Parathyroid adenoma (tissue), 2 donors: Measurements from ENCODE around the gene GIMAP5.

Experiments
- H2AFZ ChIP-seq: fragments of 300-600 bp; sonication (generic); one replicate; pipeline ENCODE4 v1.7.0; 2017; ENCODE audit warnings: antibody characterized with exemption, mild to moderate bottlenecking
- H3K27ac ChIP-seq: fragments of 300-600 bp; sonication (generic); one replicate; pipeline ENCODE4 v1.7.0; 2017
- H3K27me3 ChIP-seq: fragments of 300-600 bp; sonication (generic); one replicate; pipeline ENCODE4 v1.7.0; 2017; ENCODE audit warnings: low read length; ENCODE audit not compliant: control insufficient read depth, insufficient read depth
- H3K36me3 ChIP-seq: fragments of 300-600 bp; sonication (generic); one replicate; pipeline ENCODE4 v1.7.0; 2017; ENCODE audit warnings: low read length; ENCODE audit not compliant: control insufficient read depth, insufficient read depth
- H3K4me1 ChIP-seq: fragments of 300-600 bp; sonication (generic); one replicate; pipeline ENCODE4 v1.7.0; 2017; ENCODE audit warnings: control low read depth
- H3K4me2 ChIP-seq: fragments of 300-600 bp; sonication (generic); one replicate; pipeline ENCODE4 v1.7.0; 2017; ENCODE audit warnings: low read length
- H3K4me3 ChIP-seq: fragments of 300-600 bp; sonication (generic); one replicate; pipeline ENCODE4 v1.7.0; 2017; ENCODE audit warnings: low read depth, low read length
- H3K79me2 ChIP-seq: fragments of 300-600 bp; sonication (generic); one replicate; pipeline ENCODE4 v1.7.0; 2017; ENCODE audit warnings: control low read depth
- H3K9ac ChIP-seq: fragments of 300-600 bp; sonication (generic); one replicate; pipeline ENCODE4 v1.7.0; 2017; ENCODE audit warnings: mild to moderate bottlenecking
- H3K9me3 ChIP-seq: fragments of 300-600 bp; sonication (generic); one replicate; pipeline ENCODE4 v1.7.0; 2017; ENCODE audit warnings: low read length; ENCODE audit not compliant: control insufficient read depth
- TF ChIP-seq, protein P1 (sequence below): fragments of 300-600 bp; sonication (generic); IDR thresholded peaks from one replicate; pipeline ENCODE4 v1.7.0; 2017; ENCODE audit warnings: antibody characterized with exemption, mild to moderate bottlenecking
- donor health status: primary hyperparathyroidism.

GIMAP5 gene

GRCh38 chr7:150742286-150742968 lies 5.2 kb downstream of the GIMAP5 start:
- Histone ChIP-seq H2AFZ (no peak overlapping the region), H3K9ac (no peak overlapping the region), H3K4me1 (no peaks in the 10 kb centered on the region), H3K79me2 (no peaks in the 10 kb centered on the region), H3K9me3 (no peaks in the 10 kb centered on the region), H3K27me3 (no peaks in the 10 kb centered on the region), H3K4me3 (no peak overlapping the region), H3K36me3 (no peaks in the 10 kb centered on the region), H3K27ac (no peak overlapping the region), H3K4me2 (no peak overlapping the region)
- TF ChIP-seq, protein P1, sequence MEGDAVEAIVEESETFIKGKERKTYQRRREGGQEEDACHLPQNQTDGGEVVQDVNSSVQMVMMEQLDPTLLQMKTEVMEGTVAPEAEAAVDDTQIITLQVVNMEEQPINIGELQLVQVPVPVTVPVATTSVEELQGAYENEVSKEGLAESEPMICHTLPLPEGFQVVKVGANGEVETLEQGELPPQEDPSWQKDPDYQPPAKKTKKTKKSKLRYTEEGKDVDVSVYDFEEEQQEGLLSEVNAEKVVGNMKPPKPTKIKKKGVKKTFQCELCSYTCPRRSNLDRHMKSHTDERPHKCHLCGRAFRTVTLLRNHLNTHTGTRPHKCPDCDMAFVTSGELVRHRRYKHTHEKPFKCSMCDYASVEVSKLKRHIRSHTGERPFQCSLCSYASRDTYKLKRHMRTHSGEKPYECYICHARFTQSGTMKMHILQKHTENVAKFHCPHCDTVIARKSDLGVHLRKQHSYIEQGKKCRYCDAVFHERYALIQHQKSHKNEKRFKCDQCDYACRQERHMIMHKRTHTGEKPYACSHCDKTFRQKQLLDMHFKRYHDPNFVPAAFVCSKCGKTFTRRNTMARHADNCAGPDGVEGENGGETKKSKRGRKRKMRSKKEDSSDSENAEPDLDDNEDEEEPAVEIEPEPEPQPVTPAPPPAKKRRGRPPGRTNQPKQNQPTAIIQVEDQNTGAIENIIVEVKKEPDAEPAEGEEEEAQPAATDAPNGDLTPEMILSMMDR = no peak

DNA sequence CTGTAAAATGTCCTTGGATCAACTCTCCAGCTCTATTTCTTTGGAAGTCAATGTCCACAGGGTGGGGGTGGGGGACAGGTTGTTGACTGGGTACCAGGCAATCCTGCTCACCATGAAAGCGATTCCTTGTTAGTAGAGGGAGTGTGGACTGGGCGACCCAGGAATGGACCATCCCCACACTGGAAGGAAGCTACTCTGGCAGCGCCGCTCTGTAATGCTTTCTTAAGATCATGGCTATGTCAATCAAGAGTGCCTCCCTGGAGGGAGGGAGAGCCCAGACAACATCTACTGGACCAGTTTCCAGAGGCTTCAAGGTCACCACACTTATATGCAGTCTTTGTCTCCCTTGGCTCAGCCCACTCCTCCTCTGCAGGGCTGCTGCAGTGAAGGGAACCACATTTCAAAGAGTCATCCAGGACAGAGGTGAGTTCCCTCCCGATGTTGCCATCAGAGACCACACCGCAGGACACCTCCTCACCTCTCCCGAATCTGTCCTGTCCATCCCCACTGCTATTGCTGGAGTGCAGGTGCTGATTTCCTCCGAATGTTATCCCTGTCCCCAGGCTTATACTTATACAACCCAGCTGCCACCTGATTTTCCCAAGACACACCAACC lies 6.9 kb downstream of the GIMAP5 start:
- no peaks in the 10 kb centered on the region for H3K9me3 ChIP-seq
- TF ChIP-seq, protein P1 = no peak
- no peak overlapping the region for H3K4me3 ChIP-seq
- H3K4me2 ChIP-seq = no peak overlapping the region
- no peak overlapping the region for H2AFZ ChIP-seq
- H3K27me3 ChIP-seq = no peaks in the 10 kb centered on the region
- no peaks in the 10 kb centered on the region for H3K36me3 ChIP-seq
- no peaks in the 10 kb centered on the region for H3K79me2 ChIP-seq
- no peaks in the 10 kb centered on the region for H3K4me1 ChIP-seq
- no peak overlapping the region for H3K9ac ChIP-seq
- no peak overlapping the region for H3K27ac ChIP-seq

DNA sequence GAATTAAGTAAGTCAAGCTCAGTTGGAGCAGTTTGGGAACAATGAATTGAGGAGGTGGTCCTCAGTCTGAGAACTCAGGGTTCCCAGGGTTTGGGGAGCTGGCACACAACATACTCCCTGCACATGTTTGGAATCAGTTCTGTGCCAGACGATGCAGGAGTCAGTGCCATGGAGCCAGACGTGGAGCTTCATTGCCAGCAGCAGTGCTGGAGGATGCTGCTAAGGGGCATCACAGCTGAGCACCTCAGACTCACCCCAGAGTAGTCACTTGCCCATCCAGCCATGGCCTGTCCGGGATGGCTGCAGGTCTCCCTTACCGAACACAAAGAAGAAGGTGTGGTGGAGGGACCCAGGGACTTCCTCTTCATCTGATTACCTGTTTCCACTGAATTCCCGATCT lies 7.9 kb downstream of the GIMAP5 start:
- no peaks in the 10 kb centered on the region for H3K79me2 ChIP-seq
- H3K4me2 ChIP-seq = no peak overlapping the region
- H3K9ac ChIP-seq = no peak overlapping the region
- H3K36me3 ChIP-seq = no peaks in the 10 kb centered on the region
- no peak overlapping the region for H3K27ac ChIP-seq
- no peak overlapping the region for H2AFZ ChIP-seq
- H3K9me3 ChIP-seq = no peaks in the 10 kb centered on the region
- no peaks in the 10 kb centered on the region for H3K4me1 ChIP-seq
- H3K27me3 ChIP-seq = no peaks in the 10 kb centered on the region
- TF ChIP-seq, protein P1 = no peak
- H3K4me3 ChIP-seq = no peak overlapping the region

GRCh38 chr7:150745876-150746275 lies 8.7 kb downstream of the GIMAP5 start:
- Histone ChIP-seq H2AFZ (no peak overlapping the region), H3K27me3 (no peaks in the 10 kb centered on the region), H3K4me3 (no peak overlapping the region), H3K4me1 (no peaks in the 10 kb centered on the region), H3K9me3 (no peaks in the 10 kb centered on the region), H3K4me2 (no peak overlapping the region), H3K9ac (no peak overlapping the region), H3K36me3 (no peaks in the 10 kb centered on the region), H3K27ac (no peak overlapping the region), H3K79me2 (no peaks in the 10 kb centered on the region)
- TF ChIP-seq, protein P1 = no peak

- TF ChIP-seq, protein P1 = no peak
- Histone ChIP-seq H3K27me3 (no peaks in the 10 kb centered on the region), H3K4me3 (no peak overlapping the region), H3K27ac (no peak overlapping the region), H3K4me1 (no peaks in the 10 kb centered on the region), H3K9ac (no peak overlapping the region), H3K9me3 (no peaks in the 10 kb centered on the region), H3K79me2 (no peaks in the 10 kb centered on the region), H3K4me2 (no peak overlapping the region), H3K36me3 (no peaks in the 10 kb centered on the region), H2AFZ (no peak overlapping the region)
These were observed 9.7 kb downstream of the GIMAP5 start for GRCh38 chr7:150746921-150747320.
